HUES48 (cell line): ENCODE data around the gene HNRNPL.
A peak's percentile ranks its signal among the peaks of the same experiment; 100 is the strongest.
"Not testable (repeated sequence)": the region's sequence is repeated elsewhere in the genome, so short reads cannot be mapped to it uniquely, and the experiment has no call there.

Experiments
- H3K27ac ChIP-seq: one replicate; pipeline ENCODE4 v1.7.0; 2013; ENCODE audit warnings: low read depth, low read length, inconsistent platforms
- H3K27me3 ChIP-seq: 2 replicates; pipeline ENCODE4 v1.6.1; 2013; ENCODE audit warnings: mild to moderate bottlenecking, low read length; ENCODE audit not compliant: control insufficient read depth, insufficient read depth
- H3K36me3 ChIP-seq: 2 replicates; pipeline ENCODE4 v1.6.1; 2013; ENCODE audit warnings: low read length; ENCODE audit not compliant: control insufficient read depth, insufficient read depth
- H3K4me1 ChIP-seq: 2 replicates; pipeline ENCODE4 v1.6.1; 2013; ENCODE audit warnings: mild to moderate bottlenecking, low read length; ENCODE audit not compliant: control insufficient read depth, insufficient read depth
- H3K4me3 ChIP-seq: 2 replicates; pipeline ENCODE4 v1.5.1; 2013; ENCODE audit warnings: mild to moderate bottlenecking, low read depth, low read length
- H3K9ac ChIP-seq: 2 replicates; pipeline ENCODE4 v1.6.1; 2013; ENCODE audit warnings: mild to moderate bottlenecking, low read depth, low read length, moderate library complexity
- H3K9me3 ChIP-seq: 2 replicates; pipeline ENCODE4 v1.6.1; 2013; ENCODE audit warnings: low read length; ENCODE audit not compliant: control insufficient read depth, insufficient read depth

The HNRNPL gene

DNA sequence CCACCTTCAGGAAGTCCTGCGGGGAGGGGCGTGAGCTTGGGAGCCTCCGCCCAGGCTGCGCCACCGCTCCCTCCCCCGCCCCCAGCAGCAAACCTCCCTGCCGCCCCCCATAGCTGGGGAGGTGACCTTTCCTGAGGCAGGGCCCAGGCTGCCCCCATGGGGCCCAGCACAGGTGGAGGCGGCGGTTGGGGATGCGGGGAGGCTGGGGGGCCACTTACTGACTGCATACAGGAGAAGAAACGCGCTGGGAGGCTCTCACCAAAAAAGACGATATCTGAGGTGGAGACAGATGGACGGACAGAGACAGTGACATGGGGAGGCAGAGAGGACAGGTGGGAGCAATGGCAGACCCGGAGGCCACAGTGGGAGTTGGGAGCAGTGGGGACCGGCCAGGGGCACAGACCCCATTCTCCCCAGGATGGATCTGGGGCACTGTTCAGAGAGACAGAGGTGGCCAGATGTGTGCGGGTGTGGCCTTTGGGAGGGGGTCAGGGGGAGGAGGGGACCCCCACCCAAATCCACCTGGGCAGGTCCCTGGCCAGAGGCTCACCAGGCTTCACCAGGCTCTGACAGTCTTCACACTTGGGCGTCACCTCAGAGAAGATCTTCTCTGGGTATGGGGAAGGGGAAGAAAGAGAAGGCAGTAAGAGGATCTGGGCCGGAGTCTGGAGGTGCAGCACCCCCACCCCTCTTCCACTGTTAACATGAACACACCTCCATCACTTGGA, 31.3 kb upstream of the HNRNPL start:
- H3K27ac ChIP-seq: no peak overlapping the region
- H3K9ac ChIP-seq: no peak overlapping the region
- peaks cover 5% of the 10 kb centered on the region; the same call in 1 of the 2 replicates for H3K4me1 ChIP-seq

DNA sequence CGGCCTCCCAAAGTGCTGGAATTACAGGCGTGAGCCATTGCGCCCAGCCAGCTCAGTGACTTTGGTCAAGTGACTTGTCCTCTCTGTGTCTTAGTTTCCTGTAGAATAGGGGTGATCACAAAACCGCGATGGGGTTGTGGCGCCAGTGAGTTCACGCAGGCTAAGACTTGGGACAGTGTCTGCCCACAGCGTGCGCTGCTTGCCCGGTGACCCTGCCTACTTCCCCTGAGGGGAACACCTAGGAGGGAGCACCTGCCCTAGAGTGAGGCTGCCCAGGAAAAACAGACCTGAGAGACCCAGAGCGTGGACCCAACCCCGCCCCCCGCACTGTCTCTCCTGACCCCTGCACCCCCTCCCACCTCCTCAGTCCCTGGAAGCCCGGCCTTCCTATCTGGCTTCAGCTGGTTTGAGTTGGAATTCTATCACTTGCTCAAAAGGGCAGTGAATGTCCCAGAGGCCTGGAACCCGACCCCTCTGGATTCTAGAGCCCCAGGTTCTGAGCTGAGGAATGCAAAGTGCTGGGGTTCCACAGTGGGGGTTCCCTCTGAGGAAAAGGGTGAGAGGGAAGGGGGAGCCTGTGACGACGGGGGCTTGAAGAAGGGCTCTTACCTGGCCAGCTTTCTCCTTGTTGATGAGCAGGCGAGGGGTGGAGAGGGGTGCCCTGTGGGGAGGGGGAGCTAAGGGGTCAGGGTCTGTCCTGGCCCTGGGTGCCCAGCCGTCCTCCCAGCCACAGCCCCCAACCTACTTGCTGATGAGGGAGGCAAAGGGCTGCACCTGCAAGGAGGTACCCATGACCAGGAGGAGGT, 30.5 kb upstream of the HNRNPL start:
- H3K27me3 ChIP-seq: no peaks in the 10 kb centered on the region
- peaks cover 5% of the 10 kb centered on the region; the same call in 1 of the 2 replicates for H3K4me1 ChIP-seq
- H3K36me3 ChIP-seq: no peaks in the 10 kb centered on the region
- no peak overlapping the region for H3K27ac ChIP-seq
- H3K9me3 ChIP-seq: no peaks in the 10 kb centered on the region
- no peak overlapping the region for H3K9ac ChIP-seq
- H3K4me3 ChIP-seq: no peak overlapping the region

More for the DNA sequence above, 31.3 kb upstream of the HNRNPL start:
- Histone ChIP-seq H3K36me3 (no peaks in the 10 kb centered on the region), H3K9me3 (no peaks in the 10 kb centered on the region), H3K27me3 (no peaks in the 10 kb centered on the region), H3K4me3 (no peak overlapping the region)

- H3K27me3 ChIP-seq: no peaks in the 10 kb centered on the region
- H3K36me3 ChIP-seq: no peaks in the 10 kb centered on the region
- no peak overlapping the region for H3K4me3 ChIP-seq
- H3K9ac ChIP-seq: no peak overlapping the region
- H3K4me1 ChIP-seq: peaks cover 5% of the 10 kb centered on the region; the same call in 1 of the 2 replicates
- no peaks in the 10 kb centered on the region for H3K9me3 ChIP-seq
- H3K27ac ChIP-seq: no peak overlapping the region
These were observed 29.6 kb upstream of the HNRNPL start for GRCh38 chr19:38879400-38879751.

DNA sequence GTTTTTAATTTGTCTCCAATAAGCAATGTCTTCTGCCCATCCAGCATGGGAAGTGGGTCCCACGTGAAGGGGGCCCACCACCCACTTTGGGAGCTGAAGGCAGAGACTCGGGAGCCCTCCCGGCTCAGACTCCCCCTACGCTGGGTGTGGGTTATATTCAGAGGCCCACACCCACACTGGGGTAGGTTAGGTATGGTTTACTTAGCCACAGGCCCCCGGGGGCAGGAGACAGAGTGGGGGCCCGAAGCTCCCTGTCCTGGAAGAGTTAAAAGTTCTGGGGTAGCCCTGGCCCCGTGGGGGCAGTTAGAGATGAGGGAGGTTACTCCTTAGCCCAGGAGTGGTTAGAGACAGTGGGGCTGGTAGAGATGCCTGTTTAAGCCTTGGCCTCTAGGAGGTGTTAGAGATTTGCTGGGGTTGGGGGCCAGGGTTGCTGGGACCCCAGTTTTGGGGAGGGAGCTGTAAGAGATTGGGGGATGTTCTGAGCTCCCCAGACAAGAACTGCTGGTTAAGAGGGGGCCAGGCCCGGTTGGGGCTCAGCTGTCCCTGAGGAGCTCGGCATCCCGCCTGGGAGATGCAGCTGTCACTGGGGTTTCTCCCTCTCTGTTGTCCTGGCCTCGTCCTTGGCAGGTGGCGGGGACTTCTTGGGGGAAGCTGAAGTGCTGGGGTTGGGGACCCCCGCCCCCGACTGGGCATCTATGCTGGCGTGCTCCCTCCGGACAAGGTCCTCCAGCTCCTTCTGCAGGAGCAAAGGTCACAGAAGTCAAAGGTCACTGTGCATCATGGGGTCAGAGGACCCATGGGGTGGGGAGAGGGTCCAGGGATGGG, 29.0 kb upstream of the HNRNPL start:
- Histone ChIP-seq H3K27me3 (no peaks in the 10 kb centered on the region), H3K27ac (no peak overlapping the region), H3K4me3 (no peak overlapping the region), H3K9ac (no peak overlapping the region), H3K4me1 (peaks cover 5% of the 10 kb centered on the region; the same call in 1 of the 2 replicates), H3K9me3 (no peaks in the 10 kb centered on the region), H3K36me3 (no peaks in the 10 kb centered on the region)

DNA sequence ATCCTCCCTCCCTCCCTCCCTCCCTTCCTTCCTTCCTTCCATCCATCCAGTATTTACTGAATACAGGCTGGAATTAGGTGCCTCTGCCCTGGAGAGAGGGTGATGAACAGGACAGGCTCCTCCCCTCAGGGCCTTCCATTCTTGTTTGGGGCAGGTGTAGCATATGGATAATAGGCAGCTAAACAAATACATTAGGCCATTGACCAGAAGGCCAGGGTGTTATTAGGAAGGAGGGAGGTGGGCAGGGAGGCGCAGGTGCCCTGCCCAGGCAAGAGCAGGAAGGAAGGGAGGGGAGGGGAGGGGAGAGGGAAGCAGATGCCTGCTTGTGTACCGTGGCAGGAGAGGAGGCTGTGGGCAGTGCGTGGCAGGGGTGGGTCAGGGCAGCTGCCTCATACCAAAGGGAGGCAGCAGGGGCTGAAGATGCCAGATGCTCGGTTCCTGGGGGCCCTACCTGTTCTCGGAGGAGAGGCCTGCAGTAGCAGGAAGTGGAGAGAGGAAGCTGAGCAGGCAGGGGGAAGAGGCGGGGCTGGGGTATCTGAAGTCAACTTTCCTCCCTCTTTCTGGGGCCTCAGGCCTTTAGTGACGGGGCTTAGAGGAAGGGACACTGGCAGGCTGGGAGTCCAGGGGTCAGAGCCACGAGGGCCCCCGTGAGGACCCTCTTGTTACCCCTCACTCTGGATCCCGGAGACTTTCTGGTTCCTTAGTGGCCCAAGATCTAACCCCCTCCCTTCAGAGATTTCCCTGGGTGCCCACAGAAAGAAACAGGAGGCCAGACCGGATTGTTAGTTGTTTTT, 28.2 kb upstream of the HNRNPL start, which contains the start of gene RINL:
Gene RINL (minus strand): TSS at position 495 of the 794 bp plus-strand sequence. CDS start 1,533 bp downstream, outside the sequence.
- H3K27me3 ChIP-seq: no peaks in the 10 kb centered on the region
- H3K9ac ChIP-seq: no peak within 1 kb of the TSS
- peaks cover 5% of the 10 kb centered on the region; the same call in 1 of the 2 replicates for H3K4me1 ChIP-seq
- no peaks in the 10 kb centered on the region for H3K36me3 ChIP-seq
- H3K27ac ChIP-seq: no peak within 1 kb of the TSS
- H3K4me3 ChIP-seq: no peak within 1 kb of the TSS
- H3K9me3 ChIP-seq: no peaks in the 10 kb centered on the region

DNA sequence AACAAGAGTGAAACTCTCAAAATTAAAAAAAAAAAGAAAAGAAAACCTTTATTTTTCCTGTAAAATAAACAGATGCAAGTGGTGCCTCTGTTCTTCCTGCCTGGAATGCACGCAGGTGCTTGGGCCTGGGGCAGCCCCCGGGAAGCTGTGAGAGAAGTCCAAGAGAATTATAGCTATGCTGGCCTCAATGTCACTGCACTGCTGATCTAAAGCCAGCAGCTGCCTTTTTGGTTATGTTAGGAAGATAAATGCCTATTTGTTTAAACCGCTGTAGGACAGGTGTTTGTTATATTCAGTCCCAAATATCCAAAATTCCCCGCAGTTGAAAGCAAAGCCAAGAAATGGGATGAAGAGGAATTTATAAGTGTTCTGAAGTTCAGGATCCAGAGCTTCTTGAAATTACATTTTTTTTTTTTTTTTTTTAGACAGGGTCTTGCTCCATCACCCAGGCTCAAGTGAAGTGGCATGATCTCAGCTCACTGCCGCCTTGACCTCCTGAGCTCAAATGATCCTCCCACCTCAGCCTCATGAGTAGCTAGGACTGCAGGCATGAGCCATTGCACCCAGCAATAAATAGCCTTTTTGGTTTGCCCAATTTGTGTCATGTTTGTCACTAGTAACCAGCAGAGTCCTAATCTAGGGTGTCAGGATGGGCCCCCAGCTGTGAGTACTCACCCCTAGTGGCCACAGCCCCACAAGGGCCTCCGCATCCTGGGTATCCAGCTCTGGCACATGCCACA, 26.0 kb upstream of the HNRNPL start:
- H3K9ac ChIP-seq: no peak overlapping the region
- no peak overlapping the region for H3K4me3 ChIP-seq
- no peaks in the 10 kb centered on the region for H3K36me3 ChIP-seq
- no peaks in the 10 kb centered on the region for H3K27me3 ChIP-seq
- H3K27ac ChIP-seq: no peak overlapping the region
- no peaks in the 10 kb centered on the region for H3K9me3 ChIP-seq
- peaks cover 5% of the 10 kb centered on the region; the same call in 1 of the 2 replicates for H3K4me1 ChIP-seq

GRCh38 chr19:38873400-38873799, 23.6 kb upstream of the HNRNPL start:
- H3K27ac ChIP-seq, H3K4me3 ChIP-seq, H3K9me3 ChIP-seq, H3K9ac ChIP-seq, H3K36me3 ChIP-seq, H3K27me3 ChIP-seq: not testable (repeated sequence)
- H3K4me1 ChIP-seq: peaks cover 13% of the 10 kb centered on the region

GRCh38 chr19:38870612-38871011, 20.8 kb upstream of the HNRNPL start:
- peaks cover 9% of the 10 kb centered on the region for H3K27me3 ChIP-seq
- H3K27ac ChIP-seq: no peak overlapping the region
- H3K9me3 ChIP-seq: no peaks in the 10 kb centered on the region
- peaks cover 8% of the 10 kb centered on the region; the same call in 1 of the 2 replicates for H3K4me1 ChIP-seq
- H3K9ac ChIP-seq: no peak overlapping the region
- H3K36me3 ChIP-seq: no peaks in the 10 kb centered on the region
- no peak overlapping the region for H3K4me3 ChIP-seq

DNA sequence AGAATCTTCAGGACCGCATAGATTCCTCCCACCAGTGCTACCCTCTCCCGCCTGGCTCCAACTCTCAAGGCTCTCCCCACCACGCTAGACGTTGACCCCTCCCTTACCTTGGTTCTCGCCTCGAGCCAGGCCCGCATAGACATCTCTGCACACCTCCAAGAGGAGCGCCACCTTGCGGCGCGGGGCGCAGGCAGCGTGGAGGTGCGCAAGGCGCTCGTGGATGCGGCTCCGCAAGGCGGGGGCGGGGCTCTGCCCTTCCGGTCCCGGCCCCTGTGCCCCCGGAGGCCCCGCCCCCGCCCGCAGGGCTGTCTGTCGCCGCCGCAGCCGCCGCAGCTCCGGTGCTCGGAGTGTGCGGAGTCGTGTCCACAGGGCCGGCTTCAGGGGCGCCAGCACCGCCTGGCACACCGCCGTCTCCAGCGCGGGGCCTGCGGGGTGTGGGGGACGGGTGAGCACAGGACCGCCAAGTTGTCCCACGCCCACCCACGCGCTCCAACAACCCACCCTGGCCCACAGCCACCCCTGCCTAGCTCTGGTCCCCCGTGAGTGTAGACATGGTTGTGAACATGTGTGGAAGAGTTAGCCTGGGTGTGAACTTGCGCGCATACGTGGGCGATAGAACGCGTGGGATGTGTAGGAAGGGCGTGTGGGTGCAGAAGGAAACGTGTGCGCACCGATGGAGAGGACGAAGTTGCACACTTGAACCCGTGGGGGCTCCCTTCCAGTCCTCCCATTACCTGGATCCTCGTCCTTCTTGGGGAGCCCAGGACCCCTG, 20.2 kb upstream of the HNRNPL start:
- Histone ChIP-seq H3K36me3 (no peaks in the 10 kb centered on the region), H3K9ac (no peak overlapping the region), H3K27me3 (peaks cover 9% of the 10 kb centered on the region), H3K4me3 (peak overlapping the region; percentile 51), H3K27ac (no peak overlapping the region), H3K9me3 (no peaks in the 10 kb centered on the region), H3K4me1 (peaks cover 8% of the 10 kb centered on the region; the same call in 1 of the 2 replicates)
